Spleen (tissue), 11 donors: ENCODE measurements around the gene CD99. TPM values are rescaled to one million over a fixed set of nuclear protein-coding genes. Genes with fewer than 3 reads are reported as not detected.

Source experiments
- DNase-seq: peaks from one replicate; pipeline ENCODE4 v3.0.0-alpha.2; 2020
- H3K27ac ChIP-seq, 8 donors: fragments of 200-600 bp; sonication (generic) in 7 of 8; 1 replicate in 4 of 8; 2 replicates in 4 of 8; pipeline versions ENCODE4 v1.5.0 to v1.8.0; 2016 to 2021; ENCODE audit warnings: inconsistent platforms in 4 of 8, mild to moderate bottlenecking in 4 of 8, moderate library complexity in 1 of 8
- H3K27me3 ChIP-seq, 7 donors: fragments of 200-600 bp; sonication (generic) in 6 of 7; replicated peaks in 1 of 7; 1 replicate in 4 of 7; 2 replicates in 3 of 7; pipeline versions ENCODE4 v1.5.0 to v1.8.0; 2016 to 2021; ENCODE audit warnings: inconsistent platforms in 3 of 7, mild to moderate bottlenecking in 1 of 7
- H3K36me3 ChIP-seq, 6 donors: fragments of 200-600 bp; sonication (generic) in 5 of 6; 1 replicate in 4 of 6; 2 replicates in 2 of 6; pipeline versions ENCODE4 v1.5.0 to v1.8.0; 2016 to 2021; ENCODE audit warnings: inconsistent platforms in 2 of 6
- H3K4me1 ChIP-seq, 6 donors: fragments of 200-600 bp; sonication (generic) in 5 of 6; 1 replicate in 3 of 6; 2 replicates in 3 of 6; pipeline versions ENCODE4 v1.5.0 to v1.8.0; 2016 to 2021; ENCODE audit warnings: inconsistent platforms in 3 of 6
- H3K4me3 ChIP-seq, 8 donors: fragments of 200-600 bp; sonication (generic) in 7 of 8; 1 replicate in 4 of 8; 2 replicates in 4 of 8; pipeline versions ENCODE4 v1.5.0 to v1.8.0; 2016 to 2021; ENCODE audit warnings: inconsistent platforms in 4 of 8, mild to moderate bottlenecking in 4 of 8, moderate library complexity in 2 of 8
- H3K9me3 ChIP-seq, 8 donors: fragments of 200-600 bp; sonication (generic) in 7 of 8; 1 replicate in 4 of 8; 2 replicates in 4 of 8; pipeline versions ENCODE4 v1.5.0 to v1.8.0; 2016 to 2021; ENCODE audit warnings: inconsistent platforms in 4 of 8
- POLR2A ChIP-seq, 3 donors: fragments of 450-650 bp; IDR thresholded peaks; one replicate each; pipeline ENCODE4 v1.5.1; 2017; ENCODE audit warnings: antibody characterized with exemption in 3 of 3, mild to moderate bottlenecking in 1 of 3
- POLR2AphosphoS5 ChIP-seq, 3 donors: sonication (generic); formaldehyde crosslinking; IDR thresholded peaks; one replicate each; pipeline ENCODE4 v1.5.1; 2017; ENCODE audit warnings: antibody characterized with exemption in 3 of 3
- WGBS, 5 donors: extraction: QIAGEN DNeasy Blood & Tissue Kit in 3 of 5; methylation state at CpG; one replicate each; pipeline versions ENCODE4 v1.1.5 to v1.1.7; 2013 to 2018; 5-methylcytosine and 5-hydroxymethylcytosine counted together
- intact Hi-C: fragments of 100-400 bp; cut with DNase I; formaldehyde crosslinking; loops from one replicate; pipeline ENCODE4 v1.15.0; 2023; ENCODE audit warnings: low total_unique reads
- polyA plus RNA-seq, 3 donors: library from polyadenylated mRNA; stranded (reverse); fragments of 200-250 nt; gene quantifications; one replicate each; pipeline ENCODE4 v1.2.1, GENCODE V29; 2013
- total RNA-seq, 7 donors: library from RNA; depleted of rRNA in 3 of 7; stranded (reverse); fragments of >200 nt in 3 of 7; fragmentation: NEBNext Ultra II Directional in 4 of 7; extraction: Animal tissue kit (Norgen Biotek cat#: 25700) in 4 of 7; gene quantifications; one replicate each; pipeline versions ENCODE4 v1.1.0 to v1.2.1, GENCODE V29; 2016 to 2021
- TF ChIP-seq, protein P1 (sequence below), 11 experiments: fragments of 200-600 bp in 7 of 11; fragments of 450-650 bp in 4 of 11; sonication (generic) in 4 of 11; IDR thresholded peaks in 8 of 11; conservative IDR thresholded peaks in 3 of 11; 1 replicate in 7 of 11; 2 replicates in 4 of 11; pipeline versions ENCODE4 v1.4.0 to v1.8.0; 2016 to 2021; ENCODE audit warnings: antibody characterized with exemption in 11 of 11, inconsistent platforms in 4 of 11, mild to moderate bottlenecking in 1 of 11
- donor health status: healthy with polysubstance abuse.
- donor health status: DM: no; HTN: no; CAD: no; lungs with moderate emphysema.
- donor health status: DM: no; HTN: no; CAD: no.
- donor health status: Bipolar disorder and iron deficiency.
- donor health status: healthy.
- donor health status: DM: no; HTN: no; CAD: no.
- donor health status: DM: yes; HTN: yes; CAD: no.

The CD99 gene
- total and polyA plus RNA-seq, 10 donors, result 101 to 316 (median 181) TPM

DNA sequence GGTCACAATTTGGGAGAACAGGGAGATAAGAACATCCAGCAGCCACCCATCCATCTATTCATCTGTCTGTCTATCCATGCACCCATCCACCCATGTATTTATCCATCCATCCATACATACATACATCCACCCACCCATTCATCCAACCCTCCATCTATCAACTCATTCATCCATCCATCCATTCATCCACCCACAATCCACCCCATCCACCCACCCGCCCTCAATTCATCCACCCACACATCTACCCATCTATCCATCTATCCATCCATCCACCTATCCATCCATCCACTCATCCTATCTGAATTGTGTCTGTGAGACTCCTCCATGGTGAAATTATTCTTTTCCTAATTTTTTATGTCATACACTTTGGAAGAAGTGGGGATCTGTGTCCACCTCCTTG, 6.8 kb upstream of the CD99 start:
- H3K4me1 ChIP-seq, result no peaks in the 10 kb centered on the region
- no peaks in the 10 kb centered on the region for H3K36me3 ChIP-seq
- WGBS, 5 donors, result 88 to 100% (median 91%) methylated on average over 1 of the region's 1 CpG
- intact Hi-C loops, result no loop called here
- DNase-seq, result no peak
- H3K27me3 ChIP-seq, result no peaks in the 10 kb centered on the region
- H3K27ac ChIP-seq, result no peak overlapping the region
- H3K4me3 ChIP-seq, result no peak overlapping the region
- TF ChIP-seq POLR2A (IDR thresholded peaks at IDR 0.05) (no peak), POLR2AphosphoS5 (IDR thresholded peaks at IDR 0.05) (no peak)
- TF ChIP-seq, protein P1, sequence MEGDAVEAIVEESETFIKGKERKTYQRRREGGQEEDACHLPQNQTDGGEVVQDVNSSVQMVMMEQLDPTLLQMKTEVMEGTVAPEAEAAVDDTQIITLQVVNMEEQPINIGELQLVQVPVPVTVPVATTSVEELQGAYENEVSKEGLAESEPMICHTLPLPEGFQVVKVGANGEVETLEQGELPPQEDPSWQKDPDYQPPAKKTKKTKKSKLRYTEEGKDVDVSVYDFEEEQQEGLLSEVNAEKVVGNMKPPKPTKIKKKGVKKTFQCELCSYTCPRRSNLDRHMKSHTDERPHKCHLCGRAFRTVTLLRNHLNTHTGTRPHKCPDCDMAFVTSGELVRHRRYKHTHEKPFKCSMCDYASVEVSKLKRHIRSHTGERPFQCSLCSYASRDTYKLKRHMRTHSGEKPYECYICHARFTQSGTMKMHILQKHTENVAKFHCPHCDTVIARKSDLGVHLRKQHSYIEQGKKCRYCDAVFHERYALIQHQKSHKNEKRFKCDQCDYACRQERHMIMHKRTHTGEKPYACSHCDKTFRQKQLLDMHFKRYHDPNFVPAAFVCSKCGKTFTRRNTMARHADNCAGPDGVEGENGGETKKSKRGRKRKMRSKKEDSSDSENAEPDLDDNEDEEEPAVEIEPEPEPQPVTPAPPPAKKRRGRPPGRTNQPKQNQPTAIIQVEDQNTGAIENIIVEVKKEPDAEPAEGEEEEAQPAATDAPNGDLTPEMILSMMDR (IDR thresholded peaks at IDR 0.05 in 8 of 11, conservative IDR thresholded peaks at IDR 0.05 in 3 of 11), result no peak
- H3K9me3 ChIP-seq, result no peaks in the 10 kb centered on the region

DNA sequence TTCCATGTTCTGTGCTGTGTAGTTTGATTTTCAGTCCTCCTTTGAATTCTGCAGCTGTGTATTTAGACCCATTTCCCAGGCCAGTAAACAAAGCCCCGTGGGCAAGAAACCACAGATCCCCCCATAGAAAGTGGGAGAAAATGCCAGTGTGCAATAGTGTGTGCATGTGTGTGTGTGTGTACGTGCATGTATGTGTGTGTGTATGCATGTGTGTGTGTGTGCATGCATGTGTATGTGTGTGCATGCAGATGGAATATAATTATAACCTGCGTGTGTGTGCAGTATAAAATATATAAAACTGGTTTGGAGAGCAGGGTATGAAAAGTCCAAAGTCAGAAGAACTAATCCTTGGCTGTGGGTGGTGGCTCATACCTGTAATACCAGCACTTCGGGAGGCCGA, 5.2 kb upstream of the CD99 start:
- H3K9me3 ChIP-seq, result no peaks in the 10 kb centered on the region
- no peak overlapping the region for H3K27ac ChIP-seq
- TF ChIP-seq, protein P1 (IDR thresholded peaks at IDR 0.05 in 8 of 11, conservative IDR thresholded peaks at IDR 0.05 in 3 of 11), result no peak
- peaks cover 0 to 8% (median 5%) of the 10 kb centered on the region in 6 donors for H3K4me1 ChIP-seq
- no peaks in the 10 kb centered on the region for H3K27me3 ChIP-seq
- H3K36me3 ChIP-seq, result no peaks in the 10 kb centered on the region
- no peak overlapping the region for H3K4me3 ChIP-seq
- 78 to 95% (median 85%) methylated on average over 5 of the region's 5 CpGs for WGBS, 5 donors
- intact Hi-C loops, result no loop called here
- no peak for DNase-seq

DNA sequence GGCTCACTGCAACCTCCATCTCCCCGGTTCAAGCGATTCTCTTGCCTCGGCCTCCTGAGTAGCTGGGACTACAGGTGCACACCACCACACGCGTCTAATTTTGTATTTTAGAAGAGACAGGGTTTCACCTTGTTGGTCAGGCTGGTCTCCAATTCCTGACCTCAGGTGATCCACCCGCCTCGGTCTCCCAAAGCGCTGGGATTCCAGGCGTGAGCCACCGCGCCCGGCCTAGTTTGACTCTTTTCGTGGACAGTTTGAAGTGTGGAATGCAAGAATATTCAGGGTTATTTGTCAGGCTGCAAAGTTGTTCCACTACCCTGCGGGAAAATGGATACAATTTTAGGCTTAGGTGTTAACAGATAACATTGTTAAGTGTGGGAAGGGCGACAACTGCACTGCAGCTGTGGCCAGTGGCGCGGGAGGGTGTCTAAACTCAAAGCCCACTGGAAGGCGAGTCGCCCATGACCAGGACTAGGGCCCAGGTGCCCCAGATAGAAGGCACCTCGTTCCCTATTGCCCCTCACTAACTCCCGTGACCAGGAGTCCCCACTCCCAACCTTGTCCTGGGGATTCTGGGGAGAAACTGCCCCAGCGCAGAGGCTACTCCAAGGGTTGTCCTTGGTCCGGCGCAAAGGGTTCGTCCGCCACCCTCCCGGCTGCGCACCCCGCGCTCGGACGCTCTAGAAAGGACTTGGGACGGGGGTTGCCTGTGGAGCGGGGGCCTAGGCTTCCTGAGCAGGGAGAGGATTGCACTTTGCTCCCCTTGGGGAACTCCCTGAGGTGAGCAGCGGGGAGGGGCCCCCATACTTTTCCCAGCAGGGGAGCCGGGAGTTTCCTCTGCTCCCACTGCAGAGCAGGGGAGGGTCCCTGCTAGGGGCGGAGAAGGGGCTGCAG, 1.1 kb upstream of the CD99 start:
- intact Hi-C loops, result loop anchor here (10.0 kb wide), 1 partner anchor 195 kb away; no protein-coding TSS in a partner anchor
- H3K9me3 ChIP-seq, result no peaks in the 10 kb centered on the region
- H3K4me3 ChIP-seq, result peak overlapping the region in 7 of 8 donors; percentile 85 to 96 (median 92)
- H3K36me3 ChIP-seq, result no peaks in the 10 kb centered on the region
- peak; percentile 84 for DNase-seq
- 78 to 87% (median 82%) methylated on average over 36 to 37 of the region's 37 CpGs for WGBS, 5 donors
- peaks cover 17 to 46% (median 37%) of the 10 kb centered on the region in 6 donors for H3K4me1 ChIP-seq
- H3K27ac ChIP-seq, result peak overlapping the region in 4 of 8 donors; percentile 86 to 88 (median 88)
- no peaks in the 10 kb centered on the region for H3K27me3 ChIP-seq
- TF ChIP-seq, protein P1 (IDR thresholded peaks at IDR 0.05 in 8 of 11, conservative IDR thresholded peaks at IDR 0.05 in 3 of 11), result no peak
- TF ChIP-seq POLR2A (IDR thresholded peaks at IDR 0.05) (no peak), POLR2AphosphoS5 (IDR thresholded peaks at IDR 0.05) (no peak)

DNA sequence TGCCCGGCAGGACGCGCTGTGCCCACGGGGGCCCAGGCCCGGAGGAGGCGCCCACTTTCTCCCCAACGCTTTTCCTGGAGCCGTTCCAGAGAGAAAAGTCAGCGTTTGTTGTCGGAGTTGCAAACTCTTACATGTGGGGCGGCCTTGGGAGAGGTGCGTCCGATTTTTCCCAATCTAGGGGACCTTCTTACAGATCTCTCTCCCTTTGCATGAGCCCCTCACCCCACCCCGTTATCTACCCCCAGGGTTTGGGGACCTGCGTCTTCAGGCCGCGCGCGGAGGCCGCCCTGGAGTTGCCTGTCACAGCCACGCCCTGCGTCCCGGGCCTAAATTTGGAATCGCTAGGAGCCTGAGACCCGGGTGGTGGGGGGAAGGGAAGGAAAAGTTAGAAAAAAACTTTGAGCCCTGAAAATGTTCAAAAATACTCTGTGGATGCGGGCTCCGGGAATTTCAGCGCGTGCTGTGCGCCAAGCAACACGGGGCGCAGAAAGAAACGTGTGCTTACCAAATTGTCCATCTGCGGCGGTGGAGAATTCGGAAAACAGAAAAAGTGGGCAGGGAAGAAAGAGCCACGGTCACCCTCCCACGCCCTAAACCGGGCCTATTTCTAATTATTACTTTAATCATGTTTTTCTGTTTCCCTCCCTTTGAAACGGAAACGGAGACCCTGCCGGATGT, 587 bp downstream of the CD99 start:
- H3K4me1 ChIP-seq, result peaks cover 17 to 63% (median 54%) of the 10 kb centered on the region in 6 donors
- H3K27me3 ChIP-seq, result no peaks in the 10 kb centered on the region
- H3K9me3 ChIP-seq, result no peaks in the 10 kb centered on the region
- intact Hi-C loops, result loop anchor here (10.0 kb wide), 1 partner anchor 197 kb away; no protein-coding TSS in a partner anchor
- no peaks in the 10 kb centered on the region for H3K36me3 ChIP-seq
- H3K27ac ChIP-seq, result peak overlapping the region; percentile 69 to 88 (median 84)
- peak; percentile 82 for DNase-seq
- H3K4me3 ChIP-seq, result peak overlapping the region; percentile 67 to 96 (median 90)
- 0 to 1% (median 1%) methylated on average over 32 to 42 of the region's 42 CpGs for WGBS, 5 donors
- TF ChIP-seq POLR2AphosphoS5 (IDR thresholded peaks at IDR 0.05) (no peak), POLR2A (IDR thresholded peaks at IDR 0.05) (no peak)
- TF ChIP-seq, protein P1 (IDR thresholded peaks at IDR 0.05 in 8 of 11, conservative IDR thresholded peaks at IDR 0.05 in 3 of 11), result no peak
